Neural cell (in vitro differentiated cells): ENCODE data around the gene KRTAP4-4.

Experiments used
- CTCF ChIP-seq: fragments of 450-650 bp; IDR thresholded peaks from 2 replicates; pipeline ENCODE4 v1.5.1; 2014; ENCODE audit warnings: antibody characterized with exemption, mild to moderate bottlenecking, moderate library complexity; ENCODE audit not compliant: poor library complexity, severe bottlenecking
- TF ChIP-seq, protein P1 (sequence below): IDR thresholded peaks from 2 replicates; pipeline ENCODE4 v1.6.1; 2012; ENCODE audit warnings: borderline replicate concordance

GRCh38 chr17:41125064-41125463 is 35.5 kb downstream of the KRTAP4-4 start:
- no peak for TF ChIP-seq CTCF
- TF ChIP-seq, protein P1, sequence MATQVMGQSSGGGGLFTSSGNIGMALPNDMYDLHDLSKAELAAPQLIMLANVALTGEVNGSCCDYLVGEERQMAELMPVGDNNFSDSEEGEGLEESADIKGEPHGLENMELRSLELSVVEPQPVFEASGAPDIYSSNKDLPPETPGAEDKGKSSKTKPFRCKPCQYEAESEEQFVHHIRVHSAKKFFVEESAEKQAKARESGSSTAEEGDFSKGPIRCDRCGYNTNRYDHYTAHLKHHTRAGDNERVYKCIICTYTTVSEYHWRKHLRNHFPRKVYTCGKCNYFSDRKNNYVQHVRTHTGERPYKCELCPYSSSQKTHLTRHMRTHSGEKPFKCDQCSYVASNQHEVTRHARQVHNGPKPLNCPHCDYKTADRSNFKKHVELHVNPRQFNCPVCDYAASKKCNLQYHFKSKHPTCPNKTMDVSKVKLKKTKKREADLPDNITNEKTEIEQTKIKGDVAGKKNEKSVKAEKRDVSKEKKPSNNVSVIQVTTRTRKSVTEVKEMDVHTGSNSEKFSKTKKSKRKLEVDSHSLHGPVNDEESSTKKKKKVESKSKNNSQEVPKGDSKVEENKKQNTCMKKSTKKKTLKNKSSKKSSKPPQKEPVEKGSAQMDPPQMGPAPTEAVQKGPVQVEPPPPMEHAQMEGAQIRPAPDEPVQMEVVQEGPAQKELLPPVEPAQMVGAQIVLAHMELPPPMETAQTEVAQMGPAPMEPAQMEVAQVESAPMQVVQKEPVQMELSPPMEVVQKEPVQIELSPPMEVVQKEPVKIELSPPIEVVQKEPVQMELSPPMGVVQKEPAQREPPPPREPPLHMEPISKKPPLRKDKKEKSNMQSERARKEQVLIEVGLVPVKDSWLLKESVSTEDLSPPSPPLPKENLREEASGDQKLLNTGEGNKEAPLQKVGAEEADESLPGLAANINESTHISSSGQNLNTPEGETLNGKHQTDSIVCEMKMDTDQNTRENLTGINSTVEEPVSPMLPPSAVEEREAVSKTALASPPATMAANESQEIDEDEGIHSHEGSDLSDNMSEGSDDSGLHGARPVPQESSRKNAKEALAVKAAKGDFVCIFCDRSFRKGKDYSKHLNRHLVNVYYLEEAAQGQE: no peak
